K562 (cell line): ENCODE results near the gene ICAM2.

Experiments
- CTCF ChIP-seq, 3 experiments: IDR thresholded peaks in 2 of 3; conservative IDR thresholded peaks in 1 of 3; 2 replicates each; pipeline ENCODE4 v1.5.1; 2011 to 2012; ENCODE audit warnings: low read length in 3 of 3, mild to moderate bottlenecking in 3 of 3, control low read depth in 2 of 3, improper control_type of control experiment in 1 of 3, inconsistent platforms in 1 of 3, low read depth in 1 of 3, mixed read lengths in 1 of 3, moderate library complexity in 1 of 3; ENCODE audit not compliant: insufficient read depth in 2 of 3
- E2F5 ChIP-seq: sonication (generic); formaldehyde crosslinking; IDR thresholded peaks from 2 replicates; pipeline ENCODE4 v1.8.0; 2022; ENCODE audit warnings: mild to moderate bottlenecking, missing genetic modification reagents
- GATAD2B ChIP-seq: fragments of 450-650 bp; IDR thresholded peaks from 2 replicates; pipeline ENCODE4 v1.6.1; 2017; ENCODE audit warnings: mild to moderate bottlenecking, borderline replicate concordance
- HDAC6 ChIP-seq: IDR thresholded peaks from 2 replicates; pipeline ENCODE4 v1.6.1; 2012; ENCODE audit warnings: low read depth, mild to moderate bottlenecking, control low read depth, inconsistent platforms, low read length, moderate library complexity
- NRF1 ChIP-seq, 2 experiments: fragments of 450-650 bp; IDR thresholded peaks in 1 of 2; conservative IDR thresholded peaks in 1 of 2; 2 replicates each; pipeline ENCODE4 v1.6.1; 2014; ENCODE audit warnings: mild to moderate bottlenecking in 2 of 2
- POLR2AphosphoS5 ChIP-seq: IDR thresholded peaks from 2 replicates; pipeline ENCODE4 v1.6.1; 2011; ENCODE audit warnings: mild to moderate bottlenecking, low read depth, low read length, moderate library complexity; ENCODE audit not compliant: control insufficient read depth, insufficient read depth
- SFPQ ChIP-seq: fragments of 200-400 bp; formaldehyde crosslinking; IDR thresholded peaks from 2 replicates; pipeline ENCODE4 v1.6.1; 2017; ENCODE audit warnings: mild to moderate bottlenecking, low read depth, low read length, moderate library complexity
- USF2 ChIP-seq: sonication (generic); formaldehyde crosslinking; IDR thresholded peaks from 2 replicates; pipeline ENCODE4 v1.5.0; 2020; ENCODE audit warnings: missing genetic modification reagents
- ZBTB17 ChIP-seq: fragments of 450-650 bp; formaldehyde crosslinking; IDR thresholded peaks from 2 replicates; pipeline ENCODE4 v1.4.0; 2020; ENCODE audit warnings: mild to moderate bottlenecking
- ZNF311 ChIP-seq: fragments of 250-450 bp; sonication (Bioruptor Pico); IDR thresholded peaks from 2 replicates; pipeline ENCODE4 v1.4.0; 2020; ENCODE audit warnings: mild to moderate bottlenecking, moderate library complexity

- no peak for TF ChIP-seq GATAD2B
- no peak for TF ChIP-seq HDAC6
- TF ChIP-seq CTCF (IDR thresholded peaks at IDR 0.05 in 2 of 3, conservative IDR thresholded peaks at IDR 0.05 in 1 of 3; ENCODE audit: insufficient read depth in 2 of 3, low read depth in 1 of 3, low read length in 3 of 3): no peak
- no peak for TF ChIP-seq NRF1 (conservative IDR thresholded peaks at IDR 0.05 in 1 of 2, IDR thresholded peaks at IDR 0.05 in 1 of 2)
- no peak for TF ChIP-seq POLR2AphosphoS5
- TF ChIP-seq E2F5 (CRISPR knock-in tag): no peak
- no peak for TF ChIP-seq ZNF311 (CRISPR knock-in tag)
- no peak for TF ChIP-seq USF2 (CRISPR knock-in tag)
- TF ChIP-seq ZBTB17 (CRISPR knock-in tag): no peak
- TF ChIP-seq SFPQ: no peak
Measured at GRCh38 chr17:64007838-64008282, 12.6 kb downstream of the ICAM2 start.
